Ishikawa (cell line): ENCODE data around the gene APOL2.

Experiments used
- CEBPB ChIP-seq: IDR thresholded peaks from 2 replicates; pipeline ENCODE4 v1.6.1; 2012
- CREB1 ChIP-seq: IDR thresholded peaks from 2 replicates; pipeline ENCODE4 v1.6.1; 2012; ENCODE audit warnings: low read depth
- EGR1 ChIP-seq: IDR thresholded peaks from 2 replicates; pipeline ENCODE4 v1.6.1; 2012
- EP300 ChIP-seq: IDR thresholded peaks from 2 replicates; pipeline ENCODE4 v1.6.1; 2012; ENCODE audit warnings: borderline replicate concordance
- FOXM1 ChIP-seq: IDR thresholded peaks from 2 replicates; pipeline ENCODE4 v1.6.1; 2012; ENCODE audit warnings: low read depth, borderline replicate concordance
- MAX ChIP-seq: IDR thresholded peaks from 2 replicates; pipeline ENCODE4 v1.6.1; 2012
- NFIC ChIP-seq: IDR thresholded peaks from 2 replicates; pipeline ENCODE4 v1.6.1; 2012
- RAD21 ChIP-seq: IDR thresholded peaks from 2 replicates; pipeline ENCODE4 v1.6.1; 2012; ENCODE audit warnings: low read depth
- REST ChIP-seq: IDR thresholded peaks from 2 replicates; pipeline ENCODE4 v1.6.1; 2012; ENCODE audit warnings: low read depth, mild to moderate bottlenecking
- TAF1 ChIP-seq: IDR thresholded peaks from 2 replicates; pipeline ENCODE4 v1.6.1; 2012; ENCODE audit warnings: low read depth, mild to moderate bottlenecking
- TCF12 ChIP-seq: IDR thresholded peaks from 2 replicates; pipeline ENCODE4 v1.6.1; 2012; ENCODE audit warnings: low read depth
- TEAD4 ChIP-seq: IDR thresholded peaks from 2 replicates; pipeline ENCODE4 v1.6.1; 2012
- USF1 ChIP-seq: IDR thresholded peaks from 2 replicates; pipeline ENCODE4 v1.6.1; 2012
- YY1 ChIP-seq: IDR thresholded peaks from 2 replicates; pipeline ENCODE4 v1.6.1; 2012; ENCODE audit warnings: low read depth
- ZBTB7A ChIP-seq: IDR thresholded peaks from 2 replicates; pipeline ENCODE4 v1.6.1; 2012; ENCODE audit warnings: low read depth

The APOL2 gene

GRCh38 chr22:36227806-36228205 lies 11.5 kb downstream of the APOL2 start:
- TF ChIP-seq TEAD4: no peak

- TF ChIP-seq NFIC: no peak
- no peak for TF ChIP-seq REST
- TF ChIP-seq TCF12: no peak
- no peak for TF ChIP-seq FOXM1
- no peak for TF ChIP-seq ZBTB7A
- no peak for TF ChIP-seq CEBPB
- no peak for TF ChIP-seq CREB1
- no peak for TF ChIP-seq EGR1
- no peak for TF ChIP-seq MAX
- TF ChIP-seq TEAD4: no peak
- no peak for TF ChIP-seq TAF1
- no peak for TF ChIP-seq USF1
- TF ChIP-seq RAD21: no peak
- TF ChIP-seq EP300: no peak
- no peak for TF ChIP-seq YY1
These were observed 11.9 kb downstream of the APOL2 start for GRCh38 chr22:36227396-36227795.

GRCh38 chr22:36226189-36226588 lies 13.1 kb downstream of the APOL2 start:
- no peak for TF ChIP-seq ZBTB7A
- TF ChIP-seq TAF1: no peak
- no peak for TF ChIP-seq REST
- no peak for TF ChIP-seq USF1
- TF ChIP-seq TCF12: no peak
- no peak for TF ChIP-seq RAD21
- TF ChIP-seq CREB1: no peak
- no peak for TF ChIP-seq EP300
- no peak for TF ChIP-seq TEAD4
- TF ChIP-seq FOXM1: no peak
- no peak for TF ChIP-seq YY1
- TF ChIP-seq CEBPB: no peak
- TF ChIP-seq NFIC: no peak
- no peak for TF ChIP-seq MAX
- TF ChIP-seq EGR1: no peak

- TF ChIP-seq USF1 (no peak), TCF12 (no peak), CREB1 (no peak)
These were observed 13.9 kb downstream of the APOL2 start for GRCh38 chr22:36225333-36225922.

- TF ChIP-seq ZBTB7A: no peak
These were observed 15.1 kb downstream of the APOL2 start for GRCh38 chr22:36224245-36224644.

- no peak for TF ChIP-seq FOXM1
- no peak for TF ChIP-seq REST
- TF ChIP-seq TAF1: no peak
- no peak for TF ChIP-seq EGR1
- TF ChIP-seq USF1: no peak
- TF ChIP-seq YY1: no peak
- TF ChIP-seq ZBTB7A: no peak
- TF ChIP-seq EP300: no peak
- no peak for TF ChIP-seq NFIC
These were observed 15.8 kb downstream of the APOL2 start for GRCh38 chr22:36223504-36223903.
